ENCODE measurements around the gene TRAPPC10.

Gene TRAPPC10

DNA sequence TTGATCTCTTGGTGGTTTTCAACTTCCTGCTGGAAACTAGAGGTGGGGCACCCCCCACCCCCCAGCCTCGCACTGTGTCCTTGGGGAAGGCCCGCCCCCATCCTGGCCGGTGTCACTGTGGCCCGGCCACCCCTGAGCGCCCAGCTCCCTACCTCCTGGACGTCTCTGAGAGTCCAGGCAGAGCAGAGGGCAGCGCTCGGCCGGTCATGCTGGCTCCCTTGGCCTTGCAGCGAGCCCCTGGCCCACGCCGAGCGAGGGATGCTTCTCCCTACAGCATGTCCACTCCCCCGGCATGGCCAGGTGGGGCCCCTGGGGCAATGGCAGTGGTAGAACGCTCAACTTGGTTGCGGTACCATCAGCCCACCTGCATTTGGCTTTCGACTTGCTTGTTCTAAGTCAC lies 28.7 kb upstream of the TRAPPC10 start:
- DNase-seq (ENCODE audit: low read depth), result no peak

DNA sequence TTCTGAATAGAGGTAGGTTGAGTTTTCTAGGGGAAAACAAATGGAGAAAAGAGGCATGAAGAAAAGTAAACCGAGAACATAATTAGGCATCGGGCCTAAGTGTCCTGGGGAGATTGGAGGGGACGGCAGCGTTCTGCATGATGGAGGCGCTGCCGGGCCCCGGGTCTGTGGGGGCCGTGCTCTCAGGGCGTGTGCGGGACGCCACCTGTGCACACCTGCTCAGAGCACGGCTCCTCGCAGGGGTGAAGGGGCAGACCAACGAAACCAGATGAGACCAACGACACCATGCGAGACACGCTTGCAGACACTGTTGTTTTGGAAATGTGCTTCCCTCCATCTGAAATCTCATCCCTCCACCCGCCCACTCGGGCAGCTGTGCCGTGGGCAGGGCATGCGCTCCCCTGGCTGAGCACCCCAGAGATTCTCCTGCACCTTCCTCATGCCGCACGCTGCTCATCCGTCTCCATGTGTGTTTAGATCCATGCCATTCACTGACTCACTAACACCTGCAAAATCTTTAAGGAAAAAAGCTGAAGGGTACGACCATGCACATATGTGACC lies 28.2 kb upstream of the TRAPPC10 start:
- no peak for DNase-seq (ENCODE audit: low read depth)

DNA sequence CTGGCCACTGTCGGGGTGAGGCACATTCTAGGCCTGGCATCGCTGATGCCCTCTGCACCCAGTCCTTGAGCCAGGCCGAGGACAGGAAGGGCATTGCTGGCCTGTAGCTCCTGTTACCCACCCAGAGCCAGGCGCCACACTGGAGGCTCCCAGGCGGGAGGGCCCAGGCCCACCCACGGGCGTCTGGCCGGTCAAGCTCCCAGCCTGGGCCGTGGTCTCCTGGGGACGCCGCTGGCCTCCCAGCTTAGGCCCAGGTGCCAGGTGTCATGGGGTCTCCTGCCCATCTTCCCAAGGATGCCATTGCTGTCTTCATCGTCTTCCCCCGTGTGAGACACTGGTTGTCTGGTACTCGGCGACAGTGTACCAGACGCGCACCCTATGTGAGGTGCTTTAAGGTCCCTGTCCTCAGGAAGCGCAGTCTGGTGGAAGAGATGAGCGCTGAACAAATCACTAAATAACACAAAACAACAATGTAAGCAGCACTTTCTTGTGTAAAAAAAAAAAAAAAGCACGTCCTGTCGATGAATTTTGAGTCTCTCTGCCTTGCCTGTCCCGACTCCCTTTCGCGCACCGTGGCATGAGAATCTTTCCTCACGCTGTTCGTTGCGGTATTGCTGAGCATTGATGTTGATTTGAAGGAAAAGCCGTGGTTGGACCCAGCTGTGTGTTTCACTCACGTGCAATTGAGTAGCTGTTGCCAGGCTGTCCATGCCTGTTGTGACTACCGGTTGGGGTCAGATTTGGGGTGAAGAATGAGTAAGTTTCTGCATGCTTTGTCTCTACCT lies 27.0 kb upstream of the TRAPPC10 start:
- no peak for DNase-seq (ENCODE audit: low read depth)

GRCh38 chr21:43985690-43986251 lies 26.3 kb upstream of the TRAPPC10 start:
- DNase-seq (ENCODE audit: low read depth), result no peak

DNA sequence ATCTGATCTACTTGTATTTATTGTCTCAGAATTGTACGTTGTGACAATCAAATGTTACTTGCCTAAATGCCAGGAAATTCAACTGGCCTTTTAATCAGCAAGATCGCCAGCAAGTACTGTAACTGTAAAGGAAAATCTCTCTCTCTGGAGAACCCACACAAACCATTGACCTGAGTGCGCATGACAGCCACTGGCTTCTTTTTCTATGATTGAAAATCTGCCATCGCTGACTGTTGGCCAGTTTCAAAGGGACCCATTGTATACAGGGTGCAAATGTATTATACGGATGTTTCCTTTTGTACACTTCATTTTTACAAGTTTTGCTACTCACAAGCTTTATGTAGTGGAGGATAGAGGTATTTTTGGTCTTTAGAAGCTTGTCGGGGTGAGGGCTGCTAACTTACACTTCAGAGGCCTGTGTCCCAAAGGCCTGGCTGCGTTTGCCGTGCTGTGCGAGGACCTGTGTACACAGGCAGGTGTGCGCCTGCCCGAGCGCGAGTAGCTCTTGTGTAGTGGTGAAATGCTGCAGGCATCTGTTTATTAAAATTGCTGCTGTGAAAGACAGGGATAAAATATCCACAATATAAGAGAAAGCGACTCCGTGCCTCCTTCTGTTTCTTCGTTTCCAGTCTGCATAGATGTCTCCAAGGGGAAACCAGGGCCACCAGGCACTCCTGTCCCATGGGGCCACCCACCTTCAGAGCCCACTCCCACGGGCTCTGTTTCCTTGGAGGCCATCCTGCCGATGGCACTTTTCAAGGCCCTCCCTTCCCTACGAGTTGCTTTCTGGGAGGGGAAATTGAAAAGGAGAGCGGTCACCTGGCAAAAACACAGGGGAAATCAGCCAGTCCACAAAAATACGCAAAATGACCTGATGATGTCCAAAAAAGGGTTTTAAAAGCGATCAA lies 25.3 kb upstream of the TRAPPC10 start:
- no peak for DNase-seq (ENCODE audit: low read depth)

DNA sequence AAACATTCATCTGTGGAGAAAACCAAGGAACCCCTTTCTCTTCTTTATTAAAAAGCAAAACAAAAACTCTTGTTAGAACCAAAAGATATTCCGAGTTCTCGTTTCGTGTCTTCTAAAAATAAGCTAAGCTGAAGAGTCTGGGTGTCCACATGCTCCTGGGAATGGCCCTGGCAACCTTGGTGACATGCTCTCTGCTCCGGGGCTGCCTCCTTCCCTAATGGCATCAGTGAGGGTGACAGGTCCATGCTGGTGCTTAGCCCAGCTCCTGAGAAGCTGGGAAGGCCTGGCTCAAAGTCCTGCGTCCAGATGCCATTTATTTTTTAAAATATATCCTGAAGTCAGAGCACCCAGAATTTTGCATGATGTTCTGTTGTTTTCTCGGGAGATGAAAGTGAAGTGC lies 24.6 kb upstream of the TRAPPC10 start:
- DNase-seq (ENCODE audit: low read depth), result no peak

DNA sequence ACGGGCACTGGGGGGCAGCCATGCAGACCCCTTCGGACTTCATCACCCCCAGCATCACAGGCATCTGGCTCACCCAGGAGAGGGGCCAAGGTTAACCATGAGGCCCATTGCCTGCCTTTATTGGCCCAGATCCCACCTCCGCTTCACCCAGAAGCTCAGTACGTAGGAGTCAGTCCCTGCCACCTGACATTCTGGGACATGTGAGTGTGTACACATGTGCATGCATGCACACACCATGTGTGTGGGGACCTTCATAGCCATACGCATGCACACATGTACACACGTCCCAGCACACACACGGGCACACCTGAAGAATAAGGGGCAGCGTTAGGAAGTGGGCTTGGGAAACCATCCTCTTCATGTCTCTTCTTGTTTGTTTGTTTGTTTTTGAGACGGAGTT lies 24.1 kb upstream of the TRAPPC10 start:
- no peak for DNase-seq (ENCODE audit: low read depth)

DNA sequence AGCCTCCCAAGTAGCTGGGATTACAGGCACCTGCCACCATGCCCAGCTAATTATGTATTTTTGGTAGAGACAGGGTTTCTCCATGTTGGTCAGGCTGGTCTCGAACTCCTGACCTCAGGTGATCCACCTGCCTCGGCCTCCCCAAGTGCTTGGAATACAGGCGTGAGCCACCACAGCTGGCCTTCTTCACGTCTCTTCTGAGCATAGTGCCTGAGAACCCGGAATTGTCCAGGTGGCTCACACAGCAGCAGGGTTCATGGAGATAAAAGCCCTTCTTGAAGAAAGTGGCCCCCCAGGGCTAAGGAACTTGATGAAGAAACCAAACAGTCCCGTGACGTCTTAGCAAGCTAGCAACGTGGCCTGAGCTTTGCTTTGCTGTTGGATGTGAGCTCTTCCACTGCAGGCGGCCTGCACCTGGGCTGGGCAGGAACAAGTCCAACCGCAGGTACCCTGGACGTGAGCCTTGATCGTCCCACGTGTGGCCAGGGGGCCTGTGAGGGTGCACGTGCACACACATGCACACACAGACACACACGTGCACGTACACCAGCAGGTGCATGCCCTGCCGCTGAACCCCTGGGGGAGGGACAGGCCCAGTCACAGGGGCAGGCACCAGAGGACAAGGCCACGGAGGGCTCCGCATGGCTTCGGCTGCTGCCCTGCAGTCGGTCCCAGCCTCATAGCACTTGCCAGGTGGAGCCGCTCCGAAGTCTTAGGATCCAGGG lies 23.4 kb upstream of the TRAPPC10 start:
- DNase-seq (ENCODE audit: low read depth), result no peak

- DNase-seq (ENCODE audit: low read depth), result no peak
Measured at GRCh38 chr21:43989401-43989800, 22.7 kb upstream of the TRAPPC10 start.

DNA sequence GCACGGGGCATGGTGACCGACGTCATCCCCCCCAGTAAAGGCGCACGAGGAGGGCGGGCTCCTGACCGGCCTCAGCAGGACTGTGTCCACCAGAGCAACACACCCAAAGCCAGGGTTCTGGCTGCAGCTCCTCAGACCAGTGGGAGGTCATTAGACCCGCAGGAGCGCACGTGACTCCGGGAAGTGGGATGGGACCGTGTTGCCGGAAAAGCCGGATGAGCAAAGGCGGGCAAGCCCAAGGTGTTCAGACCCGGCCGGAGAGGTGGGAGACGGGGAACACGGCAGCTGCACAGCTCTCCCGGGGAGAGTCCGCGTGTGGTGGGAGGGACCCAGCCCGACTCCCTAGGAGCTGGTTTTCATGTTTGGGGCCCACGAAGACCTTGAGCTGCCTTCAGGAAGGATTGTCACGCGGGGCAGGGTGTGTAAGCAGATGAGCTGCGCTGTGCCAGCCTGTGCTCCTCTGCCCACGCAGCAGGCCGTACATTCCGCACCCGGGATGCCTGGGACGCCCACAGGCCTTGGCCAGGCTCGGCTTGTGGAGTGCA lies 20.6 kb upstream of the TRAPPC10 start:
- DNase-seq (ENCODE audit: low read depth), result no peak

GRCh38 chr21:43992121-43992520 lies 20.0 kb upstream of the TRAPPC10 start:
- no peak for DNase-seq (ENCODE audit: low read depth)

- no peak for DNase-seq (ENCODE audit: low read depth)
Measured at GRCh38 chr21:43993420-43993934, 18.6 kb upstream of the TRAPPC10 start.

- no peak for DNase-seq (ENCODE audit: low read depth)
Measured at GRCh38 chr21:43994085-43994484, 18.0 kb upstream of the TRAPPC10 start.

GRCh38 chr21:43994646-43995045 lies 17.5 kb upstream of the TRAPPC10 start:
- no peak for DNase-seq (ENCODE audit: low read depth)

GRCh38 chr21:43995521-43996105 lies 16.5 kb upstream of the TRAPPC10 start:
- DNase-seq (ENCODE audit: low read depth), result no peak

- DNase-seq (ENCODE audit: low read depth), result no peak
Measured at GRCh38 chr21:43997766-43998742, 14.1 kb upstream of the TRAPPC10 start.

GRCh38 chr21:44000360-44000759 lies 11.7 kb upstream of the TRAPPC10 start:
- no peak for DNase-seq (ENCODE audit: low read depth)

- DNase-seq (ENCODE audit: low read depth), result no peak
Measured at GRCh38 chr21:44002511-44002910, 9.6 kb upstream of the TRAPPC10 start.

DNA sequence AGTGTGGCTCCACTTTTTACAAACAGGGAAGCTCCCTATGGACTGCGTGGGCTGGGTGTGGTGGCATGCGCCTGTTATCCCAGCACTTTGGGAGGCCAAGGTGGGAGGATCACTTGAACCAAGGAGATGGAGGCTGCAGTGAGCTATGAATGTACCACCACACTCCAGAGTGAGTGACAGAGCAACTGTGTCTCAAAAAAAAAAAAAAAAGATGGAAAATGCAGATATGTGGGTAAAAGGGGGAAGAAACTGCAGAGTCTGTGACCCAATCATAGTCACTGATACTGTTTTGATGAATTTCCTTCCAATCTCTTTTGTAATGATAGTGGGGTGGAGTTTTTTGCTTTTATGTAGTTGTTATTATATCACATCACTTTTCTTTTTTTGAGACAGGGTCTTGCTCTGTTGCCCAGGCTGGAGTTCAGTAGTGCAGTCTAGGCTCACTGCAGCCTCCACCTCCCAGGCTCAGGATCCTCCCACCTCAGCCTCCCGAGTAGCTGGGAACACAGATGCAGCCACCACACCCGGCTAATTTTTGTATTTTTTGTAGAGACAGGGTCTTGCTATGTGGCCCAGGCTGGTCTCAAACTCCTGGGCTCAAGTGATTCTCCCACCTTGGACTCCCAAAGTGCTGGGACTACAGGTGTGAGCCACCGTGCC lies 8.7 kb upstream of the TRAPPC10 start:
- no peak for DNase-seq (ENCODE audit: low read depth)
